SK-N-MC (cell line): ENCODE data around the gene TRAF6.

Source experiments
- DNase-seq: peaks from one replicate; pipeline ENCODE4 v3.0.0-alpha.2; 2011; ENCODE audit warnings: low read depth, low spot score
- H3K27ac ChIP-seq: fragments of 200-600 bp; sonication (generic); 2 replicates; pipeline ENCODE4 v1.5.1; 2016; ENCODE audit warnings: mixed run types
- H3K36me3 ChIP-seq: fragments of 200-600 bp; sonication (generic); 2 replicates; pipeline ENCODE4 v1.6.1; 2017; ENCODE audit warnings: antibody characterized with exemption, low read length, mixed read lengths; ENCODE audit not compliant: insufficient read depth
- H3K4me3 ChIP-seq: fragments of 200-600 bp; sonication (generic); 2 replicates; pipeline ENCODE4 v1.5.1; 2016
- H3K9ac ChIP-seq: fragments of 200-600 bp; sonication (generic); 2 replicates; pipeline ENCODE4 v1.8.0; 2017; ENCODE audit warnings: mixed run types, mixed read lengths; ENCODE audit not compliant: insufficient read length
- H3K9me3 ChIP-seq: fragments of 200-600 bp; sonication (generic); 2 replicates; pipeline ENCODE4 v1.6.1; 2017; ENCODE audit warnings: low read depth, mild to moderate bottlenecking, antibody characterized with exemption, low read length, moderate library complexity, mixed read lengths
- EZH2 ChIP-seq: fragments of 200-600 bp; sonication (generic); IDR thresholded peaks from one replicate; pipeline ENCODE4 v1.6.1; 2017; ENCODE audit warnings: antibody characterized with exemption
- FOXP2 ChIP-seq: optimal IDR thresholded peaks from 2 replicates; pipeline ENCODE3; 2011; ENCODE audit warnings: mild to moderate bottlenecking, moderate library complexity; ENCODE audit not compliant: insufficient read depth; ENCODE audit errors: extremely low read length, control extremely low read depth
- POLR2AphosphoS5 ChIP-seq: IDR thresholded peaks from 2 replicates; pipeline ENCODE4 v1.6.1; 2012; ENCODE audit warnings: mild to moderate bottlenecking, low read depth, low read length, borderline replicate concordance

TRAF6 gene

DNA sequence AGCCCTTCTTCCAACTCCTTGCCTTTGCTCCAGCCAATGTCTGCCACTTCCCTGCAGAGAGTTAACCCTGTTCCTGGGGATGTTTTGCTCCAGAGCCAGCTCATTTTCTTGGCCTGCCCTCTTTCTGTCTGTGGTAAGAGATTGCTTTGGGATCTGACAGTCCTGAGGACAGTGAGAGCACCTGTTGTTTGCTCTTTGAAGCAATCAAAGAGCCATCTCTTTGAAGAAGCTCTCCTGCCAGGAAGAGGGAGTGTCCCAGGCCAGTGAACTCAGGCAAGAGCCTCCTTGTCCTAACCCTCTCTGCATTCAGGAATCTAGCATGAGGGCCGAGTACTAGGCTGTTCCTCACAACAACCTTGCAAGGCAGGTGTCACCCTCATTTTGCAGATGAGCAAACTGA is 42.2 kb downstream of the TRAF6 start:
- H3K4me3 ChIP-seq, result no peak overlapping the region
- no peak for DNase-seq
- H3K9ac ChIP-seq, result no peak overlapping the region
- no peaks in the 10 kb centered on the region for H3K9me3 ChIP-seq
- no peak overlapping the region for H3K27ac ChIP-seq
- TF ChIP-seq EZH2, result no peak
- peaks cover 8% of the 10 kb centered on the region; the same call in 1 of the 2 replicates for H3K36me3 ChIP-seq

DNA sequence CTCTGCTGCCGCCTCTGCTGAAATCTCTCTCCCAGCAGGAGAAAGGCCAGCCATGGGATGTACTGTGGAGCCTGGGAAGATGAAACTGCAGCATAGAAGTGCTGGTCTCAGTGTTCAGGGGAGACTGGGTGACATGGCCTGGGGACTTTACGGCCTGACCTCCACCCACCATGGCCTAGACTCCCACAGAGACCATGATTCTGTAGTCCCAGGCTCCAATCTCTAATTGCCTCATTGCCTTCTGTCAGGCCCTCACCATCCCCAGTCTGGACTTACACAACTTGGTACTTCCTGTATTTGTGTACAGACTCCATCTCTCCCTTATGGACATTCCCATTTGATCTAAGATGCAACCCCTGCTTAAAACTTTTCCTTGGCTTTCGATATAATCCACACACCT is 43.1 kb downstream of the TRAF6 start:
- Histone ChIP-seq H3K9me3 (no peaks in the 10 kb centered on the region), H3K27ac (no peak overlapping the region), H3K9ac (no peak overlapping the region), H3K36me3 (peaks cover 17% of the 10 kb centered on the region; the same call in 1 of the 2 replicates), H3K4me3 (no peak overlapping the region)
- TF ChIP-seq FOXP2 (no peak), POLR2AphosphoS5 (no peak), EZH2 (no peak)
- no peak for DNase-seq

- TF ChIP-seq EZH2, result no peak
- TF ChIP-seq POLR2AphosphoS5, result 0 out of 2 replicates have a peak, but pooled peaks have one; percentile 10
Measured at GRCh38 chr11:36465449-36466163, 44.5 kb downstream of the TRAF6 start.

GRCh38 chr11:36464720-36465119 is 45.4 kb downstream of the TRAF6 start:
- Histone ChIP-seq H3K4me3 (no peak overlapping the region), H3K36me3 (peaks cover 30% of the 10 kb centered on the region; the same call in 1 of the 2 replicates), H3K27ac (no peak overlapping the region), H3K9ac (no peak overlapping the region), H3K9me3 (no peaks in the 10 kb centered on the region)
- no peak for DNase-seq
- TF ChIP-seq FOXP2 (no peak), EZH2 (no peak), POLR2AphosphoS5 (no peak)

More at GRCh38 chr11:36465449-36466163, 44.5 kb downstream of the TRAF6 start:
- Histone ChIP-seq H3K27ac (peak overlapping the region; percentile 34; the same call in 1 of the 2 replicates), H3K9me3 (no peaks in the 10 kb centered on the region), H3K9ac (no peak overlapping the region), H3K4me3 (no peak overlapping the region), H3K36me3 (peaks cover 25% of the 10 kb centered on the region; the same call in 1 of the 2 replicates)
- no peak for DNase-seq

DNA sequence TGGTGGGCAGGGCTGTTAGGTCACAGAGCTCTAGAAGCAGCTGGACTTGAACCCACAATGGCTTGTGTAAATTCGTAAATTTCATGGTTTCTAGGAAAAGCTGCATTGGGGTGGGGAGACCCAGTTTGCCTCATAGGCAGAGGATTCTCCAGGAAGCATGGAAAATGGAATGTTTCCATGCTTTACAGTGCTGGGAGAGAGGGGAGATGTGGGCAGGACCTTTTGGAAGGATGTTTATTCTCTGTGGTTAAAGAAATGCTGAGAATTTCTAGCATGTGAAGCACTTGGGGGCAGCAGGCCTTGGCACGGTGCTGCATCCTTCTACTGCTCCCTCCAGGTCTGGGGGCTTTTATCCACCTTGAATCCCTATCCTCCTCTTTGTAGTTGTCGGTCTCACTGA is 46.3 kb downstream of the TRAF6 start:
- Histone ChIP-seq H3K9me3 (no peaks in the 10 kb centered on the region), H3K4me3 (no peak overlapping the region), H3K9ac (no peak overlapping the region), H3K27ac (no peak overlapping the region), H3K36me3 (peaks cover 30% of the 10 kb centered on the region; the same call in 1 of the 2 replicates)
- DNase-seq, result no peak
- no peak for TF ChIP-seq POLR2AphosphoS5
- no peak for TF ChIP-seq EZH2
- no peak for TF ChIP-seq FOXP2

DNA sequence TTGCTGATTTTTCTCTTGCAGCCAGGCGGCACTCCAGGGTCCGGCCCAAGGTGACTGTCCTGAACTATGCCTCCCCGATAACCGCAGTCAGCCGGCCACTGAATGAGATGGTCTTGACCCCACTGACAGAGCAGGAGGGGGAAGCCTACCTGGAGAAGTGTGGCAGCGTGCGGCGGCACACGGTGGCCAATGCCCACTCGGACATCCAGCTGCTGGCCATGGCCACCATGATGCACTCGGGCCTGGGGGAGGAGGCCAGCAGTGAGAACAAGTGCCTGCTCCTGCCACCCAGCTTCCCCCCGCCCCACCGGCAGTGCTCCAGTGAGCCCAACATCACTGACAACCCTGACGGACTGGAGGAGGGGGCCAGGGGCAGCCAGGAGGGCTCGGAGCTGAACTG is 47.8 kb downstream of the TRAF6 start:
- H3K27ac ChIP-seq, result no peak overlapping the region
- TF ChIP-seq FOXP2 (no peak), EZH2 (no peak), POLR2AphosphoS5 (no peak)
- no peak for DNase-seq
- no peaks in the 10 kb centered on the region for H3K9me3 ChIP-seq
- H3K36me3 ChIP-seq, result peaks cover 30% of the 10 kb centered on the region; the same call in 1 of the 2 replicates
- no peak overlapping the region for H3K9ac ChIP-seq
- H3K4me3 ChIP-seq, result no peak overlapping the region

DNA sequence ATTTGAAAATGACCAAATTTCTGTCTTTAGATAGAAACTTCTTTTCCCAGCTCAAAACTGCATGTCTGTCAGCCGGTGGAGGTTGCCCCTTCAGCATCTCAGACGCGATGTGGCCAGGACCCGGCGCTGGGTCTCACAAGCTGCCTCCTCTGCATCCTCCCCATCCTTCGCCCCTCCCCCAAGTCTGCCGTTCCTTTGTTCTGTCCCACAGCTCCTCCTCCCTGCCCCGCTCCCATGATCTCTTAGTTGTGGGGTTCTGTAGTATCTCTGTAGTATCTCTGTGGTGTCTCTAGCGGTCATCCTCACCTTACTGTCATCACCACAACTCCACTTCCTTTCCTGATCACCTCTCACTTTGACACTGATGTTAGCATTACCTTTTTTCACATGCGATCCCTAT is 49.9 kb downstream of the TRAF6 start:
- no peak overlapping the region for H3K4me3 ChIP-seq
- H3K9ac ChIP-seq, result no peak overlapping the region
- no peaks in the 10 kb centered on the region for H3K9me3 ChIP-seq
- H3K36me3 ChIP-seq, result peaks cover 48% of the 10 kb centered on the region; the same call in 1 of the 2 replicates
- DNase-seq, result no peak
- no peak overlapping the region for H3K27ac ChIP-seq
- no peak for TF ChIP-seq EZH2
- no peak for TF ChIP-seq FOXP2
- TF ChIP-seq POLR2AphosphoS5, result no peak

DNA sequence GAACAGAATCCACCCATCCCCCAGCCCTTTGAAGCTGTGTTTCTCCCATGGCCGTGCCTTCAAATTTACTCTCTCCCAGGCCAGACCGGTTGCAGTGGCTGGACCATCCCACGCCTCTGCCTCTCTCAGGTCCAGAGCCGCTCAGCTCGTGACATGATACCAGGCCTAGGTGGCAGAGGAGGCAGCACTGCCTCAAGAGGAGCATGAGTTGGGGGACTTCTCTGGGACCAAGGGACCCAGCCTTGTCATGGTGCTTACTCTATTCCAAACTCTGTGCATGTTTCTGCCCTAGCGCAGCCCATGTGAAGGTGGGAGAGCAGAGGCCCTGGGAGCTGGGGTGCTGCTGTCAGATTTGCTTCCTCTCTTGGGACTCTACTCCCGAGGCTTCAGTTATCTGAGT is 51.0 kb downstream of the TRAF6 start:
- Histone ChIP-seq H3K27ac (no peak overlapping the region), H3K9me3 (no peaks in the 10 kb centered on the region), H3K9ac (no peak overlapping the region), H3K4me3 (no peak overlapping the region), H3K36me3 (peaks cover 60% of the 10 kb centered on the region)
- no peak for DNase-seq
- no peak for TF ChIP-seq FOXP2
- no peak for TF ChIP-seq POLR2AphosphoS5
- no peak for TF ChIP-seq EZH2
